A673 (cell line): Measurements from ENCODE around the gene FBXW5. TPM values are rescaled to one million over a fixed set of nuclear protein-coding genes. Genes with fewer than 3 reads are reported as not detected.

Source experiments
- BruUV-seq: library from RNA; stranded (reverse); fragments of 400-500 nt; replicated peaks from 2 replicates; lab custom pipeline; 2021; lab: Mats Ljungman, UMichigan
- CTCF ChIA-PET: fragments of 300-600 bp; sonication (Branson Sonifier 250); formaldehyde crosslinking; loops from one replicate; lab custom pipeline; 2022; ENCODE audit warnings: antibody characterized with exemption; lab: Charles Lee
- POLR2A ChIA-PET: fragments of 300-600 bp; sonication (Branson Sonifier 250); formaldehyde crosslinking; loops from one replicate; lab custom pipeline; 2022; ENCODE audit warnings: antibody characterized with exemption; ENCODE audit not compliant: low non-redundant PET; lab: Charles Lee
- DNase-seq: peaks from one replicate; pipeline ENCODE4 v3.0.0-alpha.2; 2015; ENCODE audit warnings: low spot score
- H3K27ac ChIP-seq: fragments of 200-600 bp; sonication (generic); 2 replicates; pipeline ENCODE4 v1.5.1; 2016; ENCODE audit warnings: mixed run types, low read depth, mild to moderate bottlenecking, mixed read lengths, antibody characterized with exemption, low read length; ENCODE audit not compliant: poor library complexity, severe bottlenecking
- H3K27me3 ChIP-seq: fragments of 200-600 bp; sonication (generic); replicated peaks from 2 replicates; pipeline ENCODE4 v1.6.1; 2017; ENCODE audit warnings: mixed run types, low read depth, mild to moderate bottlenecking, mixed read lengths, antibody characterized with exemption, low read length; ENCODE audit not compliant: insufficient read depth, poor library complexity
- H3K36me3 ChIP-seq: fragments of 200-600 bp; sonication (generic); 2 replicates; pipeline ENCODE4 v1.6.1; 2016; ENCODE audit warnings: mixed run types, mild to moderate bottlenecking, mixed read lengths, antibody characterized with exemption, low read length; ENCODE audit not compliant: insufficient read depth, poor library complexity, severe bottlenecking
- H3K4me1 ChIP-seq: fragments of 200-600 bp; sonication (generic); 2 replicates; pipeline ENCODE4 v1.6.1; 2017; ENCODE audit warnings: mixed run types, mild to moderate bottlenecking, mixed read lengths, antibody characterized with exemption, low read length; ENCODE audit not compliant: insufficient read depth, poor library complexity, severe bottlenecking
- H3K4me3 ChIP-seq: fragments of 200-600 bp; sonication (generic); 2 replicates; pipeline ENCODE4 v1.5.1; 2016; ENCODE audit warnings: low read depth, mixed run types, mild to moderate bottlenecking, mixed read lengths, low read length; ENCODE audit not compliant: poor library complexity, severe bottlenecking
- H3K9me3 ChIP-seq: fragments of 200-600 bp; sonication (generic); 2 replicates; pipeline ENCODE4 v1.6.1; 2016; ENCODE audit warnings: mixed run types, low read depth, mild to moderate bottlenecking, mixed read lengths, antibody characterized with exemption, low read length; ENCODE audit not compliant: poor library complexity, severe bottlenecking
- CTCF ChIP-seq: fragments of 300-800, 200-600 bp; sonication (generic); conservative IDR thresholded peaks from 2 replicates; pipeline ENCODE4 v1.5.1; 2017; ENCODE audit warnings: low read depth, mild to moderate bottlenecking, antibody characterized with exemption, low read length, moderate library complexity, mixed read lengths
- EZH2 ChIP-seq: fragments of 200-600 bp; sonication (generic); IDR thresholded peaks from 2 replicates; pipeline ENCODE4 v1.6.1; 2017; ENCODE audit warnings: borderline replicate concordance, low read depth, mild to moderate bottlenecking, mixed read lengths, antibody characterized with exemption, low read length; ENCODE audit not compliant: poor library complexity, severe bottlenecking
- intact Hi-C: fragments of 100-400 bp; cut with micrococcal nuclease; formaldehyde crosslinking; loops from one replicate; pipeline ENCODE4 v1.10.0; 2022; ENCODE audit not compliant: unreplicated experiment
- total RNA-seq: library from RNA; stranded (reverse); gene quantifications from 2 replicates; pipeline ENCODE4 v1.2.3, GENCODE V29; 2021

The FBXW5 gene
- total RNA-seq, 1 experiment from 2014 or later: 81.8 TPM

- Histone ChIP-seq H3K27me3 (no peaks in the 10 kb centered on the region), H3K9me3 (no peaks in the 10 kb centered on the region), H3K27ac (no peak overlapping the region), H3K4me1 (no peaks in the 10 kb centered on the region), H3K36me3 (peaks cover 21% of the 10 kb centered on the region), H3K4me3 (no peak overlapping the region)
- POLR2A ChIA-PET: no interaction called here
- CTCF ChIA-PET: interaction anchor here (0.6 kb wide), 1 partner anchor 47 kb away, joined by 3 read pairs; no protein-coding TSS in a partner anchor
- intact Hi-C loops: no loop called here
- TF ChIP-seq EZH2 (no peak), CTCF (no peak)
- no peak for DNase-seq
- BruUV-seq: no TSS peak
Measured at GRCh38 chr9:136926154-136926704, 18.3 kb downstream of the FBXW5 start.

GRCh38 chr9:136925414-136926153 is 19.0 kb downstream of the FBXW5 start:
- H3K36me3 ChIP-seq: peaks cover 22% of the 10 kb centered on the region
- POLR2A ChIA-PET: no interaction called here
- H3K27ac ChIP-seq: no peak overlapping the region
- CTCF ChIA-PET: no interaction called here
- H3K9me3 ChIP-seq: no peaks in the 10 kb centered on the region
- TF ChIP-seq EZH2 (no peak), CTCF (no peak)
- DNase-seq: no peak
- H3K27me3 ChIP-seq: no peaks in the 10 kb centered on the region
- BruUV-seq: no TSS peak
- no peaks in the 10 kb centered on the region for H3K4me1 ChIP-seq
- intact Hi-C loops: no loop called here
- H3K4me3 ChIP-seq: no peak overlapping the region

GRCh38 chr9:136923881-136924280 is 20.7 kb downstream of the FBXW5 start:
- no peaks in the 10 kb centered on the region for H3K4me1 ChIP-seq
- peaks cover 33% of the 10 kb centered on the region for H3K36me3 ChIP-seq
- no TSS peak for BruUV-seq
- H3K27ac ChIP-seq: no peak overlapping the region
- intact Hi-C loops: no loop called here
- no peak overlapping the region for H3K4me3 ChIP-seq
- DNase-seq: no peak
- ChIA-PET CTCF (no interaction called here), POLR2A (no interaction called here)
- TF ChIP-seq EZH2 (no peak), CTCF (no peak)
- H3K9me3 ChIP-seq: no peaks in the 10 kb centered on the region
- H3K27me3 ChIP-seq: no peaks in the 10 kb centered on the region
